ENCODE data around the gene NCKAP5.

The NCKAP5 gene

DNA sequence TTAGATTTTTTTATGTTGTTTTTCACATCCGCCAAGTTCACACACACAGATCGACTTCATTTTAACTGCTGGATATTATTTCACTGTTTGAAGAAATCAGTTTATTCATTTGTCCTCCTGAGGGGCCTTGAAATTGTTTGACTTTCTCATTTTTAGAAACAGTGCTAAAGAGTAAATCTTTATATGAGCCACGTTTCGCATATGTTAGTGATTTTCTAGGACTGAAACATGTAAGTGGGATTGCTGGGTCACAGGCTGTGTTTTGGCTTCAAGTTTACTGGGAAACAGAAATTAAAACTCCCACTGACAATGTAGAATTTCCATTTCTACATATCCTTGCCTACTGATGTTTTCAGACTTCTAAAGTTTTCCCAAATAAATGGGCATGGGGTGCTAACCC is 363.8 kb downstream of the NCKAP5 start:
- DNase-seq (ENCODE audit: low spot score), result no peak

DNA sequence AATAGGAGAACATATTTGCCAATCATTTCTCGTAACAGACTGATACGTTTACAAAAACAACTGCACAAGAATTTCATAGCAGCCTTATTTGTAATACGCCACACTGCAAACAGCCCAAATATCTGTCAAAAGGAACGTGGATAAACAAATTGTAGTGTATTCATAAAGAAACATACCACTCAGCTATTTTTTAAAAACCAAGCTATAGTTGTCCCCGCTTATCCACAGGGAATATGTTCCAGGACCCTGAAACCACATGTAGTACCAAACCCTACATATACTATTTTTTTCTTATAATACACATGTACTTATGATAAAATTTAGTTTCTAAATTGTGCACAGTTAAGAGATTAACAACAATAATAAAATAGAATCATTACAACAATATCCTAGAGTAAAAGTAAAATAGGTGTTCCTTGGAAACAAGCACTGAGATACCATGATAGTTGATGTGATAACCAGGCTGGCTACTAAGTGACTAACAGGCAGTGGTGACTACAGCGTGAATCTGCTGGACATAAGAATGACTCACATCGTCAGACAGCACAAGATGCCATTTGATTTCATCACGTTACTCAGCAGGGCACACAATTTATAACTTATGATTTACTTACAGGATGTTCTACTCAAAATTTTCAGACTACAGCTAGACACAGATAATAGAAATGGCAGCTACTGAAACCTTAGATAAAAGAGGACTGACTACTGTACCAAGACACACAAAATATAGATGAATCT is 367.4 kb downstream of the NCKAP5 start:
- DNase-seq (ENCODE audit: low spot score), result no peak

DNA sequence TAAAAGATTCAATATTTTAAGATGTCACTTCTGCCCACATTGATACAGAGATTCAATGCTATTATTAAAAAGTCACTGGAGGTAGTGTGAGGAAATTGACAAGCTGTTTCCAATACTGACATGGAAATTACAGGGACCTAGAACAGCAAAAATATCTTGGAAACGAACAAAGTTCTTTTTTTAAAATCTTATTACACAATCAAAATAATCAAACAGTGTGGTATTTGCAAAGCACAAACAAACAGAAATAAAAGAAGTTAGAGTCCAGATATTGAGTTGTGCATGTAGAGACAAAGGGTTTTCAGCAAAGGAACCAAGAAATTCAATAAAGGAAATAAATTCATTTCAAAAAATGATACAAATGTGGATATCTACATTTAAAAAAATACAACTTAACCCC is 369.6 kb downstream of the NCKAP5 start:
- no peak for DNase-seq (ENCODE audit: low spot score)

DNA sequence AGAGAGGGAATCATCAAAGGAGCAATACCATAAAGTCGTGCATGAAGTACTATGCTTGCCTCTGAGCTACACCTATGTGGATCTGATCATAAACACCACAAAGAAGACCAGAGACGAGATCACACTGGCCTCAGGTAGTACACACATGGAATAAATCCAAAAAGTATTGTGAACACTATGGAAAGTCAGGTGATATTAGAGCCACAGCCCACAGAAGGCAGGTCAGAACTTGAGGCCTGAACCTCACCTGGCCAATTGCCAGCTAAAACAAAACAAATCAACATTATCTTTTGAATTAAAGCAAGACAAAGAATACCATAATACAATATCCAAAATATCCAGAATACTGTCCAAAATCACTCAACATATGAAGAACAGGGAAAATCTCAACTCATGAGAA is 371.1 kb downstream of the NCKAP5 start:
- no peak for DNase-seq (ENCODE audit: low spot score)

DNA sequence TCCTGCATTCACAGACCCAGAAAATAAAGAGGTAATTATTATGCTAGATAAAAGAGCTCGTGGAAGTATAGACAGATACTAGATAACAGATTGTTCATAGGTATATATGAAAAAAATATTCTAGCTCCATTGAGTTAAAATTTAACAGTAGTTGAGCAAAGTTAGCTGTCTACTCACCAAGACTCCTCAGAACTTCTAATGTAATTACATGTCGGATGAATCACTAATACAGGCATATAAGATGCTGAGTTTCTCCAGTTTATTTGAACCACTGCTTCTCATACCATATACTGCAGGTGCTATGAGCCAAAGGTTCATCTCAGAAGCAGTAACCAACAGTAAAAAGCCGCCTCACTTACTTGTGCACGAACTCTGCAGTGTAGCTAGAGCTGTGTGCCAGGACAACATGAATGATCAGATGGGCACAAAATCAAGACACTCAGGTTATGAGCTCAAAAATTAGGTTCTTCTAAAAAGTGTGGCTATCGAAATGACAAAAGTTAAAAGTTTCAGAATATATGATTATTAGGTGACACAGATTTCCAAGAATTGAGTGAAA is 373.4 kb downstream of the NCKAP5 start:
- DNase-seq (ENCODE audit: low spot score), result no peak

DNA sequence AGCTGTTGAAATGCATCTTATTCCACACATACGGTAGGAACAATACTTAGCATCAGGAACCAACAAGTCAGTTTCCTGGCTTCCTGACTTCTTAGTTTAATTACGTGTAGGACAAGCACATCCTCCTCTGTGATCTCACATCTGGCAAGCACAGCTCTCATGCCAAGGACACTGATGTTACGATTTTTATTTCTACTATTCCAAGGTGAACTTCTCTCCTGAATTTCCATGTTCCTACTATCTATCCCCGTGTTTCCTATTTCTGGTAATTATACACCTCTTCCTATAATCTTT is 374.0 kb downstream of the NCKAP5 start:
- no peak for DNase-seq (ENCODE audit: low spot score)

DNA sequence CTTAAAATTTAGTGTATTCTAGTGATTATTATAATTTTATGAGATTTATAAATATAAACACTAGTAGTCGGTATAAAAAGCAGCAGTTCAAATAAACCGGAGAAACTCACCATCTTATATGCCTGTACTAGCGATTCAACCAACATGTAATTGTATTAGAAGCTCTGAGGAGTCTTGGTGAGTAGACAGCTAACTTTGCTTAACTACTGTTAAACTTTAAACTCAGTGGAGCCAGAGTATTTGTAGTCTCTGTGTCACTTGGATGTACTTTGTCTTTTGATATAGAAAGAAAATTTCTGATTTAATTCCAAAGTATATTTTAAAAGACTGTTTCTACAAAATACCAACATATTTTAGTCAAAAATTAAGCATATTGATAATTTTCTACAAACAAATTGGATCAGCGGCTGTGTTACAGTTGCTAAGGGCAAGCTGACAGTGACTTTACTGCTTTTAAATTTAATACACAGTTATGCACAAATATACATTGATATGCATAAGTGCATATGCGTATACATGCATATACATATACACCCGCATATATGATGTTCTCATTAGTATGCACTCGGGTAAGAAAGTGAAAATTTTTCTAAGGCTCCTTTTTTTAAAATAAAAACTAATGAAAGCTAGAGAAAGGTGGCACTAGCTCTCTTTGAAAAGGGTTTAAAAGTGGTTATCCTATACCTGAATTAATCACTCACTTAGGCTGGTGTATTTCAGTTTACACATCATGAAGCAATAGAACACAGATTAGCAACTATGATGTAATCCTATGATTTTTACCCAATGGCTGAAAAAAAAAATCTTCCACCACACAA is 374.5 kb downstream of the NCKAP5 start:
- DNase-seq (ENCODE audit: low spot score), result no peak

DNA sequence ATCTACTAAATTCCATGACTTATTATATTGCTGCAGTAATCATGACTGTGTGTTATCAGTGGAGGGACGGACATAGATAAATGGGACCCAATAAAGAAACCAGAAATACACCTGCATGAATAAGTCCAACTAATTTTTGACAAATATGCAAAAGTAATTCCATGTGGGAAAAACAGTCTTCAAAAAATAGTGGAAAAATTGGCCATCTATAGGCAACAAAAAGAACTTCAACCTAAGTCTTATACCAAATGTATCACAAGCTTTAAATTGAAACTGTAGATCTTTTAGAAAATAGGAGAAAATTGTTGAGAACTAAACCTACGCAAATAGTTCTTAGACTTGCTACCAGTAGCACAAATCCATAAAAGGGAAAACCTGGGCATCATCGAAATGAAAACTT is 376.2 kb downstream of the NCKAP5 start:
- no peak for DNase-seq (ENCODE audit: low spot score)

DNA sequence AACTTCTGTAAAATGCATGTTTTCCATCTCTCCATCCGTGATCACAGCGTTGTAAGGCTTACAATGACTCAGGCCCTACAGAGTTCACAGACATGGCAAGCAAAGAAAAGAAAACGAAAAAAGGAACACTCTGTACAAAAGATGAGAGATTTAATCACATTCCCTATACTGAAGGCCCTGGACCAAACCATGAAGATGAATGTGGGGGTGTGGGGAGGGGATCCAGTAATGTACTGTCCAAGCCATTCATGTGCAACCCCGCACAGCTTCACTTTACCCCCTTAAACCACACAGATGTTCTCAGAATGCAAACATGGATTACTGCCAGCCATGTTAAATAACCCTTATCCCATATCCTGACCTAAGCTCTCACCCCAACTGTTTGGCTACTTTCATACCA is 391.1 kb downstream of the NCKAP5 start:
- DNase-seq (ENCODE audit: low spot score), result no peak

DNA sequence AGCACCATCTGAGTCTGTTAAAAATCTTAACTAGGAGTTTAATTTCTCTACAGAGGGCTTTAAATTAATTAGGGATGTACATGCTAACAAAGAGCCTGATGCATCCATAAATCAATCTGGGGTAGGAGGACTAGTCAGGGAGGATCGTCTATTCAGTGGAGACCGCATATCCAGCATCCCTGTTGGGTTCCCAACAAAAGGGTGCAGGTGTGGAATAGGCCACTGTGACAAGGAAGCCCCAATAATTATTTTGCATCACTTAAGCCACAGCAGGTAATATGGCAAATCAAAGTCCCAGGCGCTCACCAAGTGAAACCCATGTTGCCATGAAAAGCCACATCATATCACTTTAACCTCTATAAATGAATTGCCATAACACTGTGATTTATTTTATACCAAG is 392.3 kb downstream of the NCKAP5 start:
- no peak for DNase-seq (ENCODE audit: low spot score)

DNA sequence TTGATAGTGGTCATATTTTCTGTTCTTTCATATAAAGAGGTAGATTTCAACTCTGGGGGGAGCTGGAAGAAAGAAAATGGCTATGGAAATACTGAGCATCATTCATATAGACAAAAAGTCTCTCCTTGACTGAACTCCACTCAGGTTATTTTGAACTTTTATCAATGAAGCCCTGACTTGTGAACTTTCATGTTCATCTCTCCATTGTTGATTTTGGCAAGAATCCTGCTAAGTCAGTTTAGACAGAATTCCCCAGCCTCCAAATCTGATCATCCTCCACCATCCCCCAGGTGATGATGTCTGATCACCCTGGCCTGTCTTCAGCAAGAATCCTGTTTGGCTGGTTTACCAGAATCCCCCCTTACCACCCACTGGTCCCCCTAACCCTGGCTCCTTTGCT is 395.0 kb downstream of the NCKAP5 start:
- DNase-seq (ENCODE audit: low spot score), result no peak

DNA sequence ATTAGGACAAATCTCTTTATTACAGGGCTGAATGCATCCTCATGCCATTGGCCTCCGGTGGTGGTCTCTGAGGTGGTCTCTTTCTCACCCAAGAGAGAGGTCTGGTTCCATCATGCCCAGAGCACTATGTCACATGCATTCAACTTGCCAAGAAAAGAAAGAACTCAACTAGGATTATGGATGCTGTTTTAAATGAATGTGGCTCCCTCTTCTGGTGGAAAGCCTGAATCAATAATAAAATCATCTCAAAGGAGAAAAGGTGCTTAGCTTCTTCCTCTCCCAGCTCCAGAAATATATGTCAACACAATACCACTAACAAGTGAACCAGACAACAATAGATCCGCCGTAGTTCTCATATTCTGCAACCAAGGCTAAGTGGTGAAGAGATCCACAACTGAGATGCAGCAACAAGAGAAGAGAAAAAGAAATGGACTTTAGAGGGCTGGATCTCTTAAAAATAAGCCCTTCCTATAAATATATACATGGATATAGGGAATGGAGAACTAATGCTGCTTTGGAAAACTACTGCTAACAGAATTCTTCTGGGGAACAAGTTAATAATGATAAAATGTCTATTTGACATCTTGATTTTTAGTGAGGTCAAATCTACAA is 396.8 kb downstream of the NCKAP5 start:
- peak; percentile 3 for DNase-seq (ENCODE audit: low spot score)

DNA sequence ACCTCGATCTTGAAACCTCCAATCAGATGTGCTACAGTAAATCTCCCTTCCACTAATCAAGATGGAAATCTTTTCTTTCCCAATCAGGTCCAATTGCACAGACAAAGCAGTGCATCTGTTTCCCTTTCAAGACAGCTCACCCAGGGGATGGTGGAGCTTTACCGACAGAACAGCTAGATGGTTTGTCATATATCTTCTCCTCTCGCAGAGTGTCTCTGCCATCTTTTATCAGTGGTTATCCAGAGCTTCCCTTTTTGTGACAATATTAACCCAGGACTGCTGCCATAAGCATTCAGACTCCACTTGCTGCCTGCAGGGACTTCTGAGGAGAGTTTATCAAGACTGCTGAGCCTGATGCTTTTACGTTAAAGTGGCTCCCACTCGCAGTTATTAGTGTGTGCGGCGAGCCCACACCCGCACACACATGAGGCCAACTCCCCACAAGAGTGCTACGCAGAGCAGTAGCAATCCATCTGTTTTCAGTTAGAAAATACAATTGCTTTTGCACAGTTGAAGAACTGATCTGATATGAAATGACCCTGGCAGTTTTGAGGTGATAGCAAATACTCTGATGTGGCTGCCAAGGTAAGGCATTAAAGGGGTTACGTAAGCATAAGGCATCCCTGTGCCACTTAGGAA is 398.9 kb downstream of the NCKAP5 start:
- no peak for DNase-seq (ENCODE audit: low spot score)

DNA sequence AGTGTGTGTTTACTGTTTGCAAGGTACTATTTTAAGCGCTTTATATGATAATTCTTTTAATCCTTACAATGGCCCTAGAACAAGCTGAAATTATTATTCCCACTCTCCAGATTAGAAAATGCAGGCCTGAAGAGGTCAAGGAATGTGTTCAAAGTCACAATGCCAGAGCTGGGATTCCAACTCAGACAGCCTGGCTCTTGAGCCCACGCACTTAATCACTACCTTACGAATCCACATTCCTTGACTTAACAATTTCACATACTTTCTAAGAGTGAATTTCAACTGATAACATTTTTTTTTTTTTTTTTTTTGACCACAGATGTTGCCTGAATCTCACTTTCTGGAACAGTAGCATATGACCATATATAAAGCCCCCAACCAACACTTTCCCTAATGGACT is 400.3 kb downstream of the NCKAP5 start:
- no peak for DNase-seq (ENCODE audit: low spot score)

DNA sequence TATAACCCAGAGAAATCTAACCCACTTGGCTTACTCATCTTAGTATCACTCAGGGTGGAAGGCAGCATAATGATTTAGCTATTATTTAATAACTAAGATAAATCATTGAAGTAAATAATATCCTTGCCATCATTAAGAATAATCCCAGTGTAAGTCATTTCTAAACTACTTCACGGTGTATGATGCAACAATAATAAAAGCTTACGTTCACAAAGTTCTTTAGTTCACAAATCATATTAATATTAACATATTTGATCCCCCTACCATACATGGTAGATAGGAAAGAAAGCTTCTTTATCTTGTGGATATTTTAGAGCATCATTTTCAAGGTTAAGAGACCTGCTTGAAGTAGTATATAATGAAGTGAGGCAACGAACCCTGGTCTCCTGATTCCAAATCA is 401.0 kb downstream of the NCKAP5 start:
- no peak for DNase-seq (ENCODE audit: low spot score)

DNA sequence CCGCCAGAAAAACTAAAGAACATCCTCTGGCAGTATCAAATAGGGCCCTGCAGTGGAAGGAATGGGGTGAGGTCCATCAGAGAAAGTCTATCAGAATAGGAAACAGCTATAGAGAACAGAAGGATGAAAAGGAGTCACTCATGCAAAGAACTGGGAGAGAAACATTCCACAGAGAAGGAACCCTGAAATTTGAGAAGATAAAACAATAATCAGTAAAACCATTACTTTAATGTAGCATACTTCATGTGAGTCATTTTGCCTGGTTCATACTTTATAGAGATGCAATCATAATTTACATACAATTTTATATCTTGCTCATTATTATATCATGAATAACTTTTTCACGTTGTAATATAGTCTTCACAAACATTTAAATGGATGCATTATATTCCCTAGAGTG is 402.2 kb downstream of the NCKAP5 start:
- DNase-seq (ENCODE audit: low spot score), result no peak

DNA sequence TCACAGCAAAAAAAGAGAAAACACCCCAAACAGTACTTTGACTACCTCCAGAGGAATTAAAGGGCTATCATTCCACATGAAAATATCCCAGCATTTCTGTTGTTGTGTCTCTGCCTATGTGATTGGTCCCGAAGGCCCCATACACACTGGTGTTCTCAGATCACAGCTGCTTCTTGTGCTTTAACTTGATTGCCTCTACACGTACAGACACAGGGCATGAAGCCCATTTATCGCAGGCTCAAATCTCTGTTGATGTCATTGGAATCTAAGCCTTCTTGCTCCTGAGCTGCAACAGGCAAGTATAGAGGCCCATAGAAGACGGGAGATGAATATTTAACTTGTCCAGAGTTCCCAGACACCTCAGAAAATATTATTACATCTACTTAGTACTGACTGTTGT is 405.2 kb downstream of the NCKAP5 start:
- no peak for DNase-seq (ENCODE audit: low spot score)

DNA sequence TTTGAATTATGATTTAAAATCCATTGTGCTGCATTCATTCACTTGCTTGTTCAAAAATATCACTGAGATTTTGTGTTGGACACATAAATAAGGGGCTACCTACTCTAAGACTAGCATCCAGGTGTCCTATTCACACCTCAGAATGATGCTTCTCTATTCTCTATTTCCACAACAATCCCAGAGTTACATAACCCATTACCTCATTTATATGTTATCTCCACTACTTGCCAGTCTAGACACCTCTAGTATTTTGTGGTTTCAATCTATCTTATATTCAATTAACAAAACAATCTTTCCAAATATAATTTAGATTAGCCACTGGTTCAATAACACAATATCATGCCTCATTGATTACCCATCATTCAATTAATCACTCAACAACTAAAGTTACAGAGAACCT is 409.8 kb downstream of the NCKAP5 start:
- DNase-seq (ENCODE audit: low spot score), result no peak

DNA sequence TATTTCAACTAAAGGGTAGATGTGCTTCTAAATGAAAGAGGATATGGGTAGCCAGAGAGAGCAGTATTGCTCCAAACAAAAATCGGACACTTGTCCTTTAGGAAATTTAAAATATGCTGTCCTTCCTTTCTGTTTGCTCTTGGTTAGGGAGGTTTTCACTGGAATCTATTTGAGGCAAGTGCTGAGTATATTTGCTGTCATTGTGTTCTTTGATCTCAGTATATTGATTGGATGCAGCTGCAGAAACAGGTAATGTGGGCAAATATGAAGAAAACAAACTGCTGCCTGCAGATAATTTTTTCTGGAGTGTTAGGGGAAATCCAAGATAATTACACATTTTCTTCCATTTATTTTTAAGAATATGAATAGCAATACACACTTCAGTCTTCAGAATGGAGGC is 410.2 kb downstream of the NCKAP5 start:
- no peak for DNase-seq (ENCODE audit: low spot score)

DNA sequence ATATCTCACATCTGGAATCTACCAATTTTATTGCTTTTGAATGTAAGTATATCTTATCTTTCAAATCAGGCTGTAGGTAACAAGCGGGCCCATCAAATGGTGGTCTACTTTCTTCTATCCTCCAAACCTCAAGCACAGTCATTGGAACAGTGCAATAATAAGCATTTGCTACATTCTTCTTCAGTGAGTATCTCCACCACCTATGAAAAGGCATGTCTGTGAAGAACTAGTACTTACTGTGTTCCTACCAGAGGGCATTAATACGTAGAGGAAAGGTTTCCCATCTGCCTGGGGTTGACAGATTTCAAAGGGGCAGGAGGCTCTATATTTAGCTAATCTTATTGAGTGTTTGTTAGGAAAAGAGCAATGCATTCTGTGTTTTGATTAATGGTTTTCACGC is 411.1 kb downstream of the NCKAP5 start:
- DNase-seq (ENCODE audit: low spot score), result no peak

DNA sequence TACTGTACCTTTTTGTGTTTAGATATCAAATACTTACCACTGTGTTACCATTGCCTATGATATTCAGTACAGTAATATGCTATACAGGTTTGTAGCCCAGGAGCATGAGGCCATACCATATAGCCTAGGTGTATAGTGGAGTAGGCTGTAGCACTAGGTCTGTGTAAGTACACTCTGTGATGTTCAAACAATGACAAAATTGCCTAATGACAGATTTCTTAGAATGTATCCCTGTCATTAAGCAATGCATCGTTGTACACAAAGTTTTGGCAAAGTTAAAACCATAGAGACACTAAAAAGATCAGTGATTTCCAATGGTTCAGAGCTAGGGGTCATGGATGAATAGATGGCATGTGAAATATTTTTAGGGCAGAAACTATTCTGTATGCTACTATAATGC is 415.5 kb downstream of the NCKAP5 start:
- DNase-seq (ENCODE audit: low spot score), result no peak

DNA sequence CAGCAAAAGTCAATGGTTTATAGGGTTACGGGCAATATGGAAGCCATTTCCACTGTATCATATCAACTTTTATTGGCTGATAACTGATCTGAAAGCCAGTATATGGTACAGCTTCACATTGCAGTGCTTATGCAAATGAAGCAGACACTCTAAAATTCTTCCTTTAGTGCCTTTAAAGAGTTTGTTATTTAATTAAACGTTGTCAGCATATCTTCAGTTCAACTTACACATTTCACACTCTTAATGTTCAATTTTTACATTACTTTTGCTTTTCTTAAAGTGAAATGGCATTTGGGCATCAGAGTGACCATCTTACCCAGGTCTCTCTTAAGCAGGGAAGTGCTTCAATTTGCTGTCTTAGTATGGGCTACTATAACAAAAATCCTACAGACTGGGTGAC is 420.1 kb downstream of the NCKAP5 start:
- DNase-seq (ENCODE audit: low spot score), result no peak

DNA sequence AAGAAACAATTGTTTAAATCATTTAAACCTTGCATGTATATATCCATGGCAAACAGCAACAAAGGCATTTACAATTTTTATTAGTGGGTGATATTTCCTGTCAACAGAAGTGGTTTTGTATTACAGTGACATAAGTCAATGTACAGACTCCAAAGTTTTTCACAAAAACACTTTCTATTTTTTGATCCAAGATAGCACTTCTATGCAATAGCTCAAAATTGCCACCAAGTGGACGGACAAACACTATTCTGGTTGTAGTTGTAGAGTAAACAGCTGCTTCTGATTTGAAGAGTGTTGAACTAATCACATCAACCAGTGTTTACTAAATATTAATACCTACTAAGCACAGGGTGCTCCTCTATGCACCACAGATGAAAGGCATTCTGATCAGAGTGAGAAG is 421.4 kb downstream of the NCKAP5 start:
- DNase-seq (ENCODE audit: low spot score), result no peak

Data from germinal center (tissue), 1 donor.